CD4-positive, alpha-beta T cell treated with Interleukin-4 for 1 hour (primary cell): ENCODE measurements around the gene RFNG.

Source experiments
- DNase-seq, 2 donors: peaks; one replicate each; pipeline ENCODE4 v3.0.0-alpha.2; 2020 to 2022

The RFNG gene

GRCh38 chr17:82056729-82057621 is 5.4 kb upstream of the RFNG start:
- DNase-seq, result no peak

- no peak for DNase-seq
Observed at GRCh38 chr17:82055965-82056728, 4.5 kb upstream of the RFNG start.

- DNase-seq, result no peak
Observed at GRCh38 chr17:82055023-82055964, 3.7 kb upstream of the RFNG start.

- DNase-seq, result no peak
Observed at GRCh38 chr17:82054351-82055022, 2.9 kb upstream of the RFNG start.

GRCh38 chr17:82053556-82054263 is 2.1 kb upstream of the RFNG start:
- no peak for DNase-seq

GRCh38 chr17:82053130-82053529 is 1.5 kb upstream of the RFNG start:
- no peak for DNase-seq

- DNase-seq, result no peak
Observed at GRCh38 chr17:82052638-82053059, 1.0 kb upstream of the RFNG start.

- no peak for DNase-seq
Observed at GRCh38 chr17:82050761-82051641, 610 bp downstream of the RFNG start.

GRCh38 chr17:82050152-82050760 is 1.4 kb downstream of the RFNG start:
- DNase-seq, result no peak

GRCh38 chr17:82049521-82049971 is 2.1 kb downstream of the RFNG start:
- no peak for DNase-seq

- DNase-seq, result no peak
Observed at GRCh38 chr17:82049106-82049505, 2.5 kb downstream of the RFNG start.

- no peak for DNase-seq
Observed at GRCh38 chr17:82048571-82048971, 3.0 kb downstream of the RFNG start.

GRCh38 chr17:82047914-82048570 is 3.6 kb downstream of the RFNG start:
- DNase-seq, result no peak

GRCh38 chr17:82047379-82047778 is 4.2 kb downstream of the RFNG start:
- no peak for DNase-seq

GRCh38 chr17:82046903-82047302 is 4.7 kb downstream of the RFNG start:
- no peak for DNase-seq

- no peak for DNase-seq
Observed at GRCh38 chr17:82045936-82046484, 5.6 kb downstream of the RFNG start.

- DNase-seq, result no peak
Observed at GRCh38 chr17:82043507-82043906, 8.1 kb downstream of the RFNG start.

- no peak for DNase-seq
Observed at GRCh38 chr17:82042649-82043048, 9.0 kb downstream of the RFNG start.

GRCh38 chr17:82041144-82041814 is 10.3 kb downstream of the RFNG start:
- DNase-seq, result no peak
